ENCODE results near the gene SLC26A5. TPM values are rescaled to one million over a fixed set of nuclear protein-coding genes. Genes with fewer than 3 reads are reported as not detected.
A peak's percentile ranks its signal among the peaks of the same experiment; 100 is the strongest.

The SLC26A5 gene
- total RNA-seq, 1 donor from 2014 or later = 0.21 TPM

GRCh38 chr7:103346396-103346795 is 99.6 kb downstream of the SLC26A5 start:
- no peak for DNase-seq

DNA sequence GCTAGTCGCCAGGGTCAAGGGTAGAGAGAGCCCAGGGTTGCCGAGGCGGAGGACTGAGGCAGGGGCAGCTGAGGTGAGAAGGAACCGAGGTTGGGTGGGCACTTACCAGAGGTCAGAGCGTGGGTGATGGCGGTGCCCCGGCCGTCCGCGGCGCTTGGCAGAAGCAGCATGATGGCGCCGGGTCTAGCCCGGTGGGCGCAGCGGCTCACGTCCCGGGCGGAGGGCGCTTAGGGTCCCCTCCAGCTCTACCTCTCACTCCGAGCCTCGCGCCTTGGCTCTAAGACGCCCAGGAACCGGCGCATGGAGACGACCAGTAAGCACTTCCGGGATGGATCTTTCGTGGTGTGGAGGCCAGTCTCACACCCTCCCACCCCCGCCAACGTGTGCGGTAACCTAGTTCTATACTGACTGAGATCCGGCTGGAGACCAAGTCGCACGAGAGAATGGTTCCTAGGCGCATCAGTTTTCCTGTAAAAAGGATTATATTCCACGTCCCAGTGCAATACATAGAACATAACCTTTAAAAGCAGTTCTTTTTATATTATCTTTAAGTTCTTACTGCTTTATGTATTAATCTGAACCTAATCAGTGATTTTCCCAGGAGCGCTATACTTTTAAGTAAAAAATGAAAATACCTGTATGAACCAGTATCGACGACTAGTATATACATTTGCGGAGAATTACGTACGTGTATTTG is 101.4 kb downstream of the SLC26A5 start, which contains the start of gene DNAJC2:
Gene DNAJC2 (minus strand): TSS at position 315 of the 697 bp plus-strand sequence. CDS start 145 bp downstream, at position 170.
- peak; percentile 96 for DNase-seq

GRCh38 chr7:103343758-103344452 is 102.1 kb downstream of the SLC26A5 start:
- DNase-seq = peak; percentile 48

DNA sequence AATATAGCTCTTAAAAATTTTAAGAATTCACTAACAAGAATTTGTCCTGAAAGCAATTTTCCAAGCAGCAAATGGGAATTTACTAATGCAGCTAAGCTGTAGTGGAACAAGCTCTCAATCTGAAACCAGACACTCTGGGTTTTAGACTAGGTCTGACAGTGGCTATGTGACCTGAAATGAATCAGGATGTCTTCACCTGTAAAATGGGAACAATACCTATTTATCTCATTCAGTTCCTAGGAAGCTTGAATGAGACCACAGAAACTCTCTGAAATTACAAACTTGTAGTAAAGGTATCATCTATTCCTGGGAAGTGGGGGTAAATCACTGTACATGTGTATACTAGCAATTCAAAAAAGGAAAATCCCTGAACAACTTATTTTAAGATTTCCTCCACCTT is 102.7 kb downstream of the SLC26A5 start:
- no peak for DNase-seq

DNA sequence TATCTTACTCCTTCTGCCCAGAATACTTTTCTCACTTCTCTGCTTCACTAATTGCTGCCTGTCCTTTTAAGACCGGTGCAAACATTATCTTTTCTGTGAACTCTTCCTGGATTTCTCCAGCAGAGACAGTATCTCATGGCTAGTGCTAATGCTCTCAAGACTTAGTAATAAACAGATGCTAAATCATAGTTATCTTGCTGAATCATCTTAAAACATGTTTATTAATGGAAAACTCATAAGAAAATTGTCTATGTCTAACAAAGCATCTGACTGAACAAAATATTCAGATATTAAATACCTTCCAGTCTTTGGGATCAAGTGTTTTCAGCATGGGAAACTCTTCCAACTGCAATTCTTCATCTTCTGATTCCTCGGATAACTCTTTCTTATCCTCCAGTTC is 104.5 kb downstream of the SLC26A5 start:
- DNase-seq = no peak

GRCh38 chr7:103338864-103339263 is 107.1 kb downstream of the SLC26A5 start:
- DNase-seq = no peak

- DNase-seq = no peak
Measured at GRCh38 chr7:103336761-103337160, 109.2 kb downstream of the SLC26A5 start.

DNA sequence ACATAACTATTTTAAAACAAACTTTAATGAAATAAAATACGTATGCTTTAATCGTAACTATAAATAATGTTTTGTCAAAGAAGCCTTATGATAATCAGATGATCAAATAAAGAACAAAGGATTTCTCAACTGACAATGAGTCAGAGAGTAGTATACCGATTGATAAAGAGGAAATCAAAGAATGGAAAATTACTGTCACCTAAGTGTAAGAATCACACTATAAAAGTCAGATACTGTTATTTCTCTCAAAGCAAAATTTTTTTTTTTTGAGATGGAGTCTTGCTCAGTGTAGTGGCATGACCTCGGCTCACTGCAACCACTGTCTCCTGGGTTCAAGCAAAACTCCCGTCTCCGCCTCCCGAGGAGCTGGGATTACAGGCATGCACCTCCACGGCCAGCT is 120.3 kb downstream of the SLC26A5 start:
- no peak for DNase-seq

Small RNA genes lying within 50 kb of the gene (small RNA-seq; reads per million reads assigned to genes)
- gene RF00019 (ENCODE audit: low replicate concordance) (not detected), gene RPS29P16 (ENCODE audit: low replicate concordance) (not detected)

Other genes starting within 250 kb of the SLC26A5 start
- gene PMPCB, start 148.8 kb downstream of the SLC26A5 start, total RNA-seq = 63.0 TPM
- 18.0 TPM for gene DNAJC2, start 101.4 kb downstream of the SLC26A5 start, total RNA-seq
- 142 TPM for gene PSMC2, start 98.6 kb downstream of the SLC26A5 start, total RNA-seq

All from tongue (tissue), 3 donors.